HL-60 (cell line): ENCODE measurements around the gene KCTD19.

Source experiments
- POLR2AphosphoS5 ChIP-seq: IDR thresholded peaks from 2 replicates; pipeline ENCODE4 v1.6.1; 2012; ENCODE audit warnings: low read depth
- TF ChIP-seq, protein P1 (sequence below): IDR thresholded peaks from one replicate; pipeline ENCODE4 v1.5.1; 2011; ENCODE audit warnings: low read length, control low read depth, inconsistent platforms; ENCODE audit not compliant: insufficient read depth
- TF ChIP-seq, protein P2 (sequence below): IDR thresholded peaks from 2 replicates; pipeline ENCODE4 v1.6.1; 2012; ENCODE audit warnings: low read depth; ENCODE audit not compliant: insufficient replicate concordance

DNA sequence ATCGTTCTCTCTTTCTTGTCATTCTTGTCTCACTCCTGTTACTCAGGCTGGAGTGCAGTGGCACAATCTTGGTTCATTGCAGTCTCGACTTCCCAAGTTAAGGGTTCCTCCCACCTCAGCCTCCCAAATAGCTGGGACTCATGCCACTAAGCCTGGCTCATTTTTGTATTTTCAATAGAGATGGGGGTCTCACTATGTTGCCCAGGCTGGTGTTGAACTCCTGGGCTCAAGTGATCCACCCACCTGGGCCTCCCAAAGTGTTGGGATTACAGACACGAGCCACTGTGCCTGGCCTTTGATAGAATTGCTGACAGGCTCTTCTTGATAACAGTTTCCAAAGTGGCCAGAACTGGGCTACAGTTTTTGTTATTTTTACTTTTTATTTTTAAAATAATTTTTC lies 34.5 kb upstream of the KCTD19 start:
- TF ChIP-seq, protein P1, sequence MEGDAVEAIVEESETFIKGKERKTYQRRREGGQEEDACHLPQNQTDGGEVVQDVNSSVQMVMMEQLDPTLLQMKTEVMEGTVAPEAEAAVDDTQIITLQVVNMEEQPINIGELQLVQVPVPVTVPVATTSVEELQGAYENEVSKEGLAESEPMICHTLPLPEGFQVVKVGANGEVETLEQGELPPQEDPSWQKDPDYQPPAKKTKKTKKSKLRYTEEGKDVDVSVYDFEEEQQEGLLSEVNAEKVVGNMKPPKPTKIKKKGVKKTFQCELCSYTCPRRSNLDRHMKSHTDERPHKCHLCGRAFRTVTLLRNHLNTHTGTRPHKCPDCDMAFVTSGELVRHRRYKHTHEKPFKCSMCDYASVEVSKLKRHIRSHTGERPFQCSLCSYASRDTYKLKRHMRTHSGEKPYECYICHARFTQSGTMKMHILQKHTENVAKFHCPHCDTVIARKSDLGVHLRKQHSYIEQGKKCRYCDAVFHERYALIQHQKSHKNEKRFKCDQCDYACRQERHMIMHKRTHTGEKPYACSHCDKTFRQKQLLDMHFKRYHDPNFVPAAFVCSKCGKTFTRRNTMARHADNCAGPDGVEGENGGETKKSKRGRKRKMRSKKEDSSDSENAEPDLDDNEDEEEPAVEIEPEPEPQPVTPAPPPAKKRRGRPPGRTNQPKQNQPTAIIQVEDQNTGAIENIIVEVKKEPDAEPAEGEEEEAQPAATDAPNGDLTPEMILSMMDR = no peak
- no peak for TF ChIP-seq POLR2AphosphoS5
- TF ChIP-seq, protein P2, sequence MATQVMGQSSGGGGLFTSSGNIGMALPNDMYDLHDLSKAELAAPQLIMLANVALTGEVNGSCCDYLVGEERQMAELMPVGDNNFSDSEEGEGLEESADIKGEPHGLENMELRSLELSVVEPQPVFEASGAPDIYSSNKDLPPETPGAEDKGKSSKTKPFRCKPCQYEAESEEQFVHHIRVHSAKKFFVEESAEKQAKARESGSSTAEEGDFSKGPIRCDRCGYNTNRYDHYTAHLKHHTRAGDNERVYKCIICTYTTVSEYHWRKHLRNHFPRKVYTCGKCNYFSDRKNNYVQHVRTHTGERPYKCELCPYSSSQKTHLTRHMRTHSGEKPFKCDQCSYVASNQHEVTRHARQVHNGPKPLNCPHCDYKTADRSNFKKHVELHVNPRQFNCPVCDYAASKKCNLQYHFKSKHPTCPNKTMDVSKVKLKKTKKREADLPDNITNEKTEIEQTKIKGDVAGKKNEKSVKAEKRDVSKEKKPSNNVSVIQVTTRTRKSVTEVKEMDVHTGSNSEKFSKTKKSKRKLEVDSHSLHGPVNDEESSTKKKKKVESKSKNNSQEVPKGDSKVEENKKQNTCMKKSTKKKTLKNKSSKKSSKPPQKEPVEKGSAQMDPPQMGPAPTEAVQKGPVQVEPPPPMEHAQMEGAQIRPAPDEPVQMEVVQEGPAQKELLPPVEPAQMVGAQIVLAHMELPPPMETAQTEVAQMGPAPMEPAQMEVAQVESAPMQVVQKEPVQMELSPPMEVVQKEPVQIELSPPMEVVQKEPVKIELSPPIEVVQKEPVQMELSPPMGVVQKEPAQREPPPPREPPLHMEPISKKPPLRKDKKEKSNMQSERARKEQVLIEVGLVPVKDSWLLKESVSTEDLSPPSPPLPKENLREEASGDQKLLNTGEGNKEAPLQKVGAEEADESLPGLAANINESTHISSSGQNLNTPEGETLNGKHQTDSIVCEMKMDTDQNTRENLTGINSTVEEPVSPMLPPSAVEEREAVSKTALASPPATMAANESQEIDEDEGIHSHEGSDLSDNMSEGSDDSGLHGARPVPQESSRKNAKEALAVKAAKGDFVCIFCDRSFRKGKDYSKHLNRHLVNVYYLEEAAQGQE = no peak
